WTC11 (cell line): ENCODE data around the gene HIKESHI.
"Not testable (repeated sequence)": the region's sequence is repeated elsewhere in the genome, so short reads cannot be mapped to it uniquely, and the experiment has no call there.

Source experiments
- ATF3 ChIP-seq: sonication (generic); formaldehyde crosslinking; conservative IDR thresholded peaks from 2 replicates; pipeline ENCODE4 v1.8.1; 2022; ENCODE audit warnings: mild to moderate bottlenecking, missing genetic modification reagents
- CREB1 ChIP-seq: sonication (generic); formaldehyde crosslinking; IDR thresholded peaks from 2 replicates; pipeline ENCODE4 v1.8.0; 2023; ENCODE audit warnings: mild to moderate bottlenecking, missing genetic modification reagents
- E2F4 ChIP-seq: sonication (generic); formaldehyde crosslinking; IDR thresholded peaks from 2 replicates; pipeline ENCODE4 v1.8.1; 2022; ENCODE audit warnings: low read depth, mild to moderate bottlenecking, moderate library complexity, missing genetic modification reagents, borderline replicate concordance
- ERG ChIP-seq: fragments of 250-450 bp; sonication (Bioruptor Pico); IDR thresholded peaks from 2 replicates; pipeline ENCODE4 v1.8.0; 2021; ENCODE audit warnings: mild to moderate bottlenecking
- MAX ChIP-seq: sonication (generic); formaldehyde crosslinking; IDR thresholded peaks from 2 replicates; pipeline ENCODE4 v1.8.0; 2022; ENCODE audit warnings: mild to moderate bottlenecking, missing genetic modification reagents
- NFE2L1 ChIP-seq: sonication (generic); formaldehyde crosslinking; IDR thresholded peaks from 2 replicates; pipeline ENCODE4 v1.8.1; 2023; ENCODE audit warnings: missing genetic modification reagents
- SP1 ChIP-seq: sonication (generic); formaldehyde crosslinking; conservative IDR thresholded peaks from 2 replicates; pipeline ENCODE4 v1.8.1; 2022; ENCODE audit warnings: missing genetic modification reagents
- TCF7 ChIP-seq: sonication (generic); formaldehyde crosslinking; IDR thresholded peaks from 2 replicates; pipeline ENCODE4 v1.8.0; 2022; ENCODE audit warnings: mild to moderate bottlenecking, low read depth, missing genetic modification reagents, moderate library complexity
- USF1 ChIP-seq: sonication (generic); formaldehyde crosslinking; IDR thresholded peaks from 2 replicates; pipeline ENCODE4 v1.8.0; 2022; ENCODE audit warnings: mild to moderate bottlenecking, missing genetic modification reagents
- ZNF121 ChIP-seq: sonication (generic); formaldehyde crosslinking; IDR thresholded peaks from 2 replicates; pipeline ENCODE4 v1.8.0; 2023; ENCODE audit warnings: missing genetic modification reagents
- ZNF138 ChIP-seq: sonication (generic); formaldehyde crosslinking; conservative IDR thresholded peaks from 2 replicates; pipeline ENCODE4 v1.8.1; 2022; ENCODE audit warnings: mild to moderate bottlenecking, moderate library complexity, missing genetic modification reagents
- TF ChIP-seq, protein P1 (sequence below): fragments of 200-600 bp; IDR thresholded peaks from 2 replicates; pipeline ENCODE4 v1.8.0; 2022; ENCODE audit warnings: antibody characterized with exemption

GRCh38 chr11:86357412-86357811 is 55.4 kb downstream of the HIKESHI start:
- TF ChIP-seq CREB1 (CRISPR knock-in tag); TCF7 (CRISPR knock-in tag); ERG (CRISPR knock-in tag); NFE2L1 (CRISPR knock-in tag); ZNF138 (CRISPR knock-in tag); E2F4; ATF3 (CRISPR knock-in tag); SP1: not testable (repeated sequence)
- TF ChIP-seq MAX (CRISPR knock-in tag), result peak; percentile 49; the same call in 1 of the 2 replicates
- peak; percentile 89 for TF ChIP-seq ZNF121 (CRISPR knock-in tag)
- TF ChIP-seq, protein P1, sequence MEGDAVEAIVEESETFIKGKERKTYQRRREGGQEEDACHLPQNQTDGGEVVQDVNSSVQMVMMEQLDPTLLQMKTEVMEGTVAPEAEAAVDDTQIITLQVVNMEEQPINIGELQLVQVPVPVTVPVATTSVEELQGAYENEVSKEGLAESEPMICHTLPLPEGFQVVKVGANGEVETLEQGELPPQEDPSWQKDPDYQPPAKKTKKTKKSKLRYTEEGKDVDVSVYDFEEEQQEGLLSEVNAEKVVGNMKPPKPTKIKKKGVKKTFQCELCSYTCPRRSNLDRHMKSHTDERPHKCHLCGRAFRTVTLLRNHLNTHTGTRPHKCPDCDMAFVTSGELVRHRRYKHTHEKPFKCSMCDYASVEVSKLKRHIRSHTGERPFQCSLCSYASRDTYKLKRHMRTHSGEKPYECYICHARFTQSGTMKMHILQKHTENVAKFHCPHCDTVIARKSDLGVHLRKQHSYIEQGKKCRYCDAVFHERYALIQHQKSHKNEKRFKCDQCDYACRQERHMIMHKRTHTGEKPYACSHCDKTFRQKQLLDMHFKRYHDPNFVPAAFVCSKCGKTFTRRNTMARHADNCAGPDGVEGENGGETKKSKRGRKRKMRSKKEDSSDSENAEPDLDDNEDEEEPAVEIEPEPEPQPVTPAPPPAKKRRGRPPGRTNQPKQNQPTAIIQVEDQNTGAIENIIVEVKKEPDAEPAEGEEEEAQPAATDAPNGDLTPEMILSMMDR, result not testable (repeated sequence)
- TF ChIP-seq USF1, result peak; percentile 54; the same call in 1 of the 2 replicates
